ENCODE data around the gene GPR153. TPM values are rescaled to one million over a fixed set of nuclear protein-coding genes. Genes with fewer than 3 reads are reported as not detected.

The GPR153 gene
- total and polyA plus RNA-seq, 7 donors = 3.7 to 32.4 (median 10.8) TPM

GRCh38 chr1:6278263-6278662 is 17.4 kb upstream of the GPR153 start:
- 54 to 79% methylated on average over 9 of the region's 9 CpGs for WGBS, 2 donors
- H3K4me3 ChIP-seq = no peak overlapping the region
- TF ChIP-seq CTCF (IDR thresholded peaks at IDR 0.05) (no peak), POLR2A (IDR thresholded peaks at IDR 0.05) (no peak), EP300 (IDR thresholded peaks at IDR 0.05) (no peak), POLR2AphosphoS5 (IDR thresholded peaks at IDR 0.05) (no peak)
- H3K27ac ChIP-seq = no peak overlapping the region
- no peaks in the 10 kb centered on the region for H3K36me3 ChIP-seq
- intact Hi-C loops (cut with DNase I) = loop anchor here (5.0 kb wide), 1 partner anchor 49 kb away; no protein-coding TSS in a partner anchor
- DNase-seq = no peak
- no peaks in the 10 kb centered on the region for H3K9me3 ChIP-seq
- H3K4me1 ChIP-seq = peaks cover 0 to 22% (median 16%) of the 10 kb centered on the region in 4 donors
- no peaks in the 10 kb centered on the region for H3K27me3 ChIP-seq

GRCh38 chr1:6276811-6277555 is 16.1 kb upstream of the GPR153 start:
- WGBS, 2 donors = 61 to 80% methylated on average over 20 of the region's 20 CpGs
- H3K27me3 ChIP-seq = no peaks in the 10 kb centered on the region
- H3K27ac ChIP-seq = peak overlapping the region; percentile 55 to 83 (median 71)
- H3K4me1 ChIP-seq = peaks cover 0 to 33% (median 27%) of the 10 kb centered on the region in 4 donors
- TF ChIP-seq POLR2A (IDR thresholded peaks at IDR 0.05) (no peak), POLR2AphosphoS5 (IDR thresholded peaks at IDR 0.05) (no peak), CTCF (IDR thresholded peaks at IDR 0.05) (no peak), EP300 (IDR thresholded peaks at IDR 0.05) (no peak)
- intact Hi-C loops (cut with DNase I) = loop anchor here (5.0 kb wide), 1 partner anchor 50 kb away; no protein-coding TSS in a partner anchor
- no peak for DNase-seq
- H3K36me3 ChIP-seq = no peaks in the 10 kb centered on the region
- H3K9me3 ChIP-seq = no peaks in the 10 kb centered on the region
- peak overlapping the region in 1 of 4 donors; percentile 17 for H3K4me3 ChIP-seq

- TF ChIP-seq EP300 (IDR thresholded peaks at IDR 0.05) (peak in 1 of 4 donors; percentile 88), CTCF (IDR thresholded peaks at IDR 0.05) (no peak), POLR2AphosphoS5 (IDR thresholded peaks at IDR 0.05) (peak in 3 of 4 donors; percentile 47 to 80 (median 56))
Measured at GRCh38 chr1:6275826-6276782, 15.2 kb upstream of the GPR153 start.

GRCh38 chr1:6274622-6275139 is 13.8 kb upstream of the GPR153 start:
- Histone ChIP-seq H3K9me3 (no peaks in the 10 kb centered on the region), H3K36me3 (no peaks in the 10 kb centered on the region), H3K27ac (no peak overlapping the region), H3K4me3 (no peak overlapping the region), H3K4me1 (peaks cover 0 to 43% (median 31%) of the 10 kb centered on the region in 4 donors), H3K27me3 (no peaks in the 10 kb centered on the region)
- no peak for TF ChIP-seq EP300 (IDR thresholded peaks at IDR 0.05)
- no peak for TF ChIP-seq POLR2AphosphoS5 (IDR thresholded peaks at IDR 0.05)
- no peak for TF ChIP-seq POLR2A (IDR thresholded peaks at IDR 0.05)
- TF ChIP-seq CTCF (IDR thresholded peaks at IDR 0.05) = no peak
- intact Hi-C loops (cut with DNase I) = loop anchor here (5.0 kb wide), 1 partner anchor 53 kb away; no protein-coding TSS in a partner anchor
- 96 to 97% methylated on average over 16 of the region's 16 CpGs for WGBS, 2 donors
- no peak for DNase-seq

More at GRCh38 chr1:6275826-6276782, 15.2 kb upstream of the GPR153 start:
- Histone ChIP-seq H3K27me3 (no peaks in the 10 kb centered on the region), H3K36me3 (no peaks in the 10 kb centered on the region), H3K9me3 (no peaks in the 10 kb centered on the region), H3K4me3 (peak overlapping the region in 2 of 4 donors; percentile 2 to 17), H3K27ac (peak overlapping the region; percentile 69 to 83 (median 74)), H3K4me1 (peaks cover 0 to 37% (median 28%) of the 10 kb centered on the region in 4 donors)
- WGBS, 2 donors = 44 to 61% methylated on average over 35 of the region's 35 CpGs
- peak; percentile 93 for DNase-seq
- intact Hi-C loops (cut with DNase I) = loop anchor here (5.0 kb wide), 1 partner anchor 51 kb away; no protein-coding TSS in a partner anchor
